NCI-H510A treated with DMSO at 0.1 percent for 48 hours (cell line): ENCODE measurements around the gene HK2.
"Not testable (repeated sequence)": the region's sequence is repeated elsewhere in the genome, so short reads cannot be mapped to it uniquely, and the experiment has no call there.

Experiments used
- DNase-seq: peaks from one replicate; lab custom pipeline; 2025; lab: John Stamatoyannopoulos, UW

The HK2 gene

GRCh38 chr2:74877376-74877775 is 43.4 kb downstream of the HK2 start:
- no peak for DNase-seq

GRCh38 chr2:74877781-74878433 is 44.0 kb downstream of the HK2 start:
- DNase-seq: no peak

GRCh38 chr2:74878551-74878950 is 44.6 kb downstream of the HK2 start:
- DNase-seq: no peak

GRCh38 chr2:74880054-74880728 is 46.3 kb downstream of the HK2 start:
- DNase-seq: no peak

GRCh38 chr2:74881176-74881575 is 47.2 kb downstream of the HK2 start:
- no peak for DNase-seq

- DNase-seq: no peak
Observed at GRCh38 chr2:74881626-74882298, 47.8 kb downstream of the HK2 start.

- DNase-seq: no peak
Observed at GRCh38 chr2:74882299-74882687, 48.4 kb downstream of the HK2 start.

GRCh38 chr2:74883011-74883410 is 49.1 kb downstream of the HK2 start:
- no peak for DNase-seq

- DNase-seq: no peak
Observed at GRCh38 chr2:74884118-74884762, 50.3 kb downstream of the HK2 start.

GRCh38 chr2:74884866-74885265 is 50.9 kb downstream of the HK2 start:
- no peak for DNase-seq

GRCh38 chr2:74886251-74886650 is 52.3 kb downstream of the HK2 start:
- DNase-seq: no peak

- no peak for DNase-seq
Observed at GRCh38 chr2:74886811-74887210, 52.9 kb downstream of the HK2 start.

- DNase-seq: no peak
Observed at GRCh38 chr2:74887445-74887951, 53.6 kb downstream of the HK2 start.

GRCh38 chr2:74887960-74888700 is 54.2 kb downstream of the HK2 start:
- DNase-seq: no peak

GRCh38 chr2:74889159-74889558 is 55.2 kb downstream of the HK2 start:
- DNase-seq: no peak

GRCh38 chr2:74890711-74891110 is 56.8 kb downstream of the HK2 start:
- DNase-seq: no peak

GRCh38 chr2:74891136-74891764 is 57.3 kb downstream of the HK2 start:
- no peak for DNase-seq

GRCh38 chr2:74891816-74892215 is 57.9 kb downstream of the HK2 start:
- DNase-seq: not testable (repeated sequence)

- DNase-seq: no peak
Observed at GRCh38 chr2:74892609-74893008, 58.7 kb downstream of the HK2 start.

- DNase-seq: no peak
Observed at GRCh38 chr2:74893332-74893731, 59.4 kb downstream of the HK2 start.

GRCh38 chr2:74894272-74894981 is 60.5 kb downstream of the HK2 start:
- DNase-seq: no peak
